Ishikawa (cell line): ENCODE data around the gene SELPLG.

Source experiments
- CEBPB ChIP-seq: IDR thresholded peaks from 2 replicates; pipeline ENCODE4 v1.6.1; 2012
- CREB1 ChIP-seq: IDR thresholded peaks from 2 replicates; pipeline ENCODE4 v1.6.1; 2012; ENCODE audit warnings: low read depth
- EGR1 ChIP-seq: IDR thresholded peaks from 2 replicates; pipeline ENCODE4 v1.6.1; 2012

DNA sequence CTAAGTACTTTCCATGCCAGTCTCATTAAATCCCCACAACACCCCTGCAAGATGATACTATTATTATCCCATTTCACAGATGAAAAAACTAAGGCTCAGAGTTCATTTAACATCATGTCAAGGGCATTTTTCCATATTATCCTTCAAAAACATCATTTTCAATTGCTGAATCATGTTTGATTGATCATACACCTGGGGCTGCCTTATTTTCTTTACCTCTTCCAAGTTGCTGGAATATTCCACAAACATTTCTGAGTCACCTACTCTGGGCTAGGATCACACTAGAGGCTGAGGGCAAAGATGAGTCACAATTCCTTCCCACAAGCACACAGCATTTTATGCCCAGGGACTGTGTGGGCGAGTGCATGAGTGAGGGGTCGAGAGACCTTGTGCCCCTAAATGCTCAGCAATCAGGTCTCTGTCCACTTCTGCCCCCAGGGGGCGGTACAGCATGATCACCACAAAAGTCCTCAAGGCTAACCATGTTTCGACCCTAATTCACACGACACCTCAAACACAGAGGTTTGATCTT lies 21.7 kb downstream of the SELPLG start:
- TF ChIP-seq CREB1 = no peak
- no peak for TF ChIP-seq CEBPB
- no peak for TF ChIP-seq EGR1
